ENCODE data around the gene TXNDC5.
"Not testable (repeated sequence)": the region's sequence is repeated elsewhere in the genome, so short reads cannot be mapped to it uniquely, and the experiment has no call there.

TXNDC5 gene

GRCh38 chr6:7894262-7895124 lies 16.1 kb downstream of the TXNDC5 start:
- no peak for DNase-seq

- DNase-seq, result no peak
Observed at GRCh38 chr6:7893342-7893741, 17.2 kb downstream of the TXNDC5 start.

GRCh38 chr6:7892367-7892766 lies 18.2 kb downstream of the TXNDC5 start:
- not testable (repeated sequence) for DNase-seq

- no peak for DNase-seq
Observed at GRCh38 chr6:7891078-7891872, 19.3 kb downstream of the TXNDC5 start.

- DNase-seq, result no peak
Observed at GRCh38 chr6:7888587-7889357, 21.8 kb downstream of the TXNDC5 start.

- no peak for DNase-seq
Observed at GRCh38 chr6:7887278-7887991, 23.2 kb downstream of the TXNDC5 start.

- no peak for DNase-seq
Observed at GRCh38 chr6:7886132-7886531, 24.5 kb downstream of the TXNDC5 start.

- no peak for DNase-seq
Observed at GRCh38 chr6:7883381-7883780, 27.2 kb downstream of the TXNDC5 start.

GRCh38 chr6:7882505-7883257 lies 27.9 kb downstream of the TXNDC5 start:
- no peak for DNase-seq

GRCh38 chr6:7881765-7882500 lies 28.7 kb downstream of the TXNDC5 start:
- no peak for DNase-seq

GRCh38 chr6:7880718-7881107 lies 29.9 kb downstream of the TXNDC5 start:
- no peak for DNase-seq

GRCh38 chr6:7879980-7880717 lies 30.4 kb downstream of the TXNDC5 start:
- no peak for DNase-seq

GRCh38 chr6:7879579-7879978 lies 31.0 kb downstream of the TXNDC5 start:
- DNase-seq, result no peak

- DNase-seq, result no peak
Observed at GRCh38 chr6:7879043-7879442, 31.5 kb downstream of the TXNDC5 start.

- DNase-seq, result no peak
Observed at GRCh38 chr6:7878401-7878964, 32.1 kb downstream of the TXNDC5 start.

- no peak for DNase-seq
Observed at GRCh38 chr6:7868926-7869325, 41.7 kb downstream of the TXNDC5 start.

- DNase-seq, result no peak
Observed at GRCh38 chr6:7866526-7866925, 44.1 kb downstream of the TXNDC5 start.

- no peak for DNase-seq
Observed at GRCh38 chr6:7865781-7866180, 44.8 kb downstream of the TXNDC5 start.

GRCh38 chr6:7859591-7859990 lies 51.0 kb downstream of the TXNDC5 start:
- DNase-seq, result no peak

GRCh38 chr6:7851780-7852179 lies 58.8 kb downstream of the TXNDC5 start:
- no peak for DNase-seq

Measured in NCI-H510A (cell line).